ENCODE results near the gene ULK4. TPM values are rescaled to one million over a fixed set of nuclear protein-coding genes. Genes with fewer than 3 reads are reported as not detected.

ULK4 gene
- total and polyA plus RNA-seq, 2 of the 8 experiments (the other 6 are each of a cell fraction or from before 2014, with no cell fraction given), result 3.0 to 10.8 TPM

GRCh38 chr3:41974223-41974622, 12.3 kb upstream of the ULK4 start:
- Histone ChIP-seq H3K36me3 (ENCODE audit: control insufficient read depth in 2 of 4, insufficient read depth in 4 of 4, low read length in 3 of 4) (no peaks in the 10 kb centered on the region), H2AK5ac (ENCODE audit: low read depth, low read length) (no peak overlapping the region), H4K8ac (ENCODE audit: extremely low read depth, insufficient read depth, low read length) (no peak overlapping the region), H3K79me1 (ENCODE audit: low read depth, low read length) (no peaks in the 10 kb centered on the region), H2BK5ac (ENCODE audit: low read depth, low read length) (no peak overlapping the region), H2BK20ac (ENCODE audit: low read length) (no peak overlapping the region), H3K27me3 (replicated peaks in 1 of 4; ENCODE audit: control insufficient read depth in 3 of 4, extremely low read depth in 1 of 4, insufficient read depth in 3 of 4, low read length in 3 of 4) (no peaks in the 10 kb centered on the region), H3K23me2 (ENCODE audit: low read depth, low read length) (no peaks in the 10 kb centered on the region), H4K5ac (ENCODE audit: insufficient read length, low read depth, low read length) (no peak overlapping the region), H2BK120ac (replicated peaks; ENCODE audit: low read depth, low read length) (no peak overlapping the region), H2AFZ (ENCODE audit: low read length) (no peak overlapping the region), H2BK15ac (ENCODE audit: low read length) (no peak overlapping the region), H3K79me2 (ENCODE audit: control insufficient read depth in 1 of 2, insufficient read depth in 2 of 2, low read length in 2 of 2) (no peaks in the 10 kb centered on the region), H3K14ac (ENCODE audit: insufficient read length) (no peak overlapping the region), H3K4me3 (ENCODE audit: extremely low read depth in 1 of 4, insufficient read depth in 2 of 4, low read depth in 3 of 4, low read length in 4 of 4) (no peak overlapping the region), H3K4me2 (ENCODE audit: insufficient read depth in 1 of 2, low read depth in 2 of 2, low read length in 2 of 2) (no peak overlapping the region), H4K20me1 (replicated peaks in 1 of 2; ENCODE audit: control insufficient read depth in 1 of 2, insufficient read depth in 2 of 2, low read length in 2 of 2) (no peaks in the 10 kb centered on the region), H3K4me1 (replicated peaks in 1 of 4; ENCODE audit: control insufficient read depth in 3 of 4, insufficient read depth in 4 of 4, low read length in 3 of 4) (no peaks in the 10 kb centered on the region), H3K18ac (ENCODE audit: extremely low read depth, low read length) (no peak overlapping the region), H3K23ac (ENCODE audit: insufficient read length) (no peak overlapping the region), H3K9me3 (ENCODE audit: insufficient read depth in 2 of 2, low read depth in 1 of 2, low read length in 1 of 2) (no peaks in the 10 kb centered on the region; a peak in 1 of 4 replicates), H3K56ac (replicated peaks; ENCODE audit: insufficient read length, low read depth, low read length) (no peak overlapping the region), H3K4ac (replicated peaks; ENCODE audit: insufficient read length, low read depth, low read length) (no peak overlapping the region), H3K27ac (ENCODE audit: low read depth, low read length) (no peak overlapping the region), H4K91ac (replicated peaks; ENCODE audit: insufficient read length, low read length) (no peak overlapping the region), H3K9ac (replicated peaks in 1 of 4; ENCODE audit: extremely low read depth in 1 of 4, low read depth in 3 of 4, low read length in 3 of 4) (no peak overlapping the region), H2BK12ac (ENCODE audit: low read depth, low read length) (no peak overlapping the region)
- WGBS, 2 experiments (ENCODE audit: extremely low coverage in 1 of 2, insufficient coverage in 1 of 2, insufficient read length in 1 of 2, insufficient replicate concordance in 2 of 2, low coverage in 1 of 2, low lambda C conversion rate in 2 of 2, missing lambda C conversion rate in 1 of 2), result 92% methylated on average over 2 of the region's 2 CpGs; no CpG with 5 or more reads in 1 of the 2 experiments
- no peak for TF ChIP-seq BRCA1 (IDR thresholded peaks at IDR 0.05; ENCODE audit: low read depth, low read length)
- DNase-seq (ENCODE audit: low read depth in 1 of 2, low spot score in 2 of 2), result no peak
- FAIRE-seq, result no peak
- CTCF ChIA-PET (ENCODE audit: partially characterized antibody), result interaction anchor here (1.1 kb wide), 1 partner anchor 39 kb away, joined by 3 read pairs; no protein-coding TSS in a partner anchor
- POLR2A ChIA-PET (ENCODE audit: partially characterized antibody), result no interaction called here

Measured in H1 (cell line).